ENCODE results near the gene HOXD1. TPM values are rescaled to one million over a fixed set of nuclear protein-coding genes. Genes with fewer than 3 reads are reported as not detected.

Gene HOXD1
- total RNA-seq, 1 experiment from 2014 or later: 0.18 TPM

- ChIA-PET POLR2A (no interaction called here), CTCF (no interaction called here)
- no peak overlapping the region for H3K27ac ChIP-seq (ENCODE audit: low read length)
- H3K9me3 ChIP-seq (ENCODE audit: control insufficient read depth, insufficient read depth, low read depth, low read length): no peaks in the 10 kb centered on the region
- H3K4me3 ChIP-seq (ENCODE audit: low read depth in 2 of 2, low read length in 2 of 2): no peak overlapping the region
- ATAC-seq: no peak
- H3K27me3 ChIP-seq (ENCODE audit: control insufficient read depth, insufficient read depth, low read length): no peaks in the 10 kb centered on the region
- in situ Hi-C loops (cut with HindIII; ENCODE audit: low pct_unique_long_range_greater_than_20kb, low sequenced_read_pairs): no loop called here
- H3K36me3 ChIP-seq (ENCODE audit: control insufficient read depth, insufficient read depth, low read length): no peaks in the 10 kb centered on the region
- H3K4me1 ChIP-seq (ENCODE audit: control insufficient read depth, insufficient read depth, low read length): no peaks in the 10 kb centered on the region
- DNase-seq (ENCODE audit: low read depth, low spot score): no peak
- intact Hi-C loops (cut with micrococcal nuclease; ENCODE audit: unreplicated experiment): no loop called here
- no TSS peak for BruUV-seq (replicated peaks)
- TF ChIP-seq SIN3A (IDR thresholded peaks at IDR 0.05; ENCODE audit: borderline replicate concordance, insufficient read depth, low read depth, low read length) (no peak), CTCF (IDR thresholded peaks at IDR 0.05) (no peak), TCF7L2 (IDR thresholded peaks at IDR 0.05; ENCODE audit: low read depth, low read length) (no peak), POLR2AphosphoS5 (IDR thresholded peaks at IDR 0.05; ENCODE audit: low read depth, low read length) (no peak), REST (IDR thresholded peaks at IDR 0.05; ENCODE audit: insufficient read depth in 1 of 2, low read depth in 2 of 2, low read length in 1 of 2) (no peak)
These were observed 17.0 kb upstream of the HOXD1 start for GRCh38 chr2:176171351-176172006.

- Histone ChIP-seq H3K4me1 (ENCODE audit: control insufficient read depth, insufficient read depth, low read length) (no peaks in the 10 kb centered on the region), H3K9me3 (ENCODE audit: control insufficient read depth, insufficient read depth, low read depth, low read length) (no peaks in the 10 kb centered on the region), H3K27ac (ENCODE audit: low read length) (no peak overlapping the region), H3K36me3 (ENCODE audit: control insufficient read depth, insufficient read depth, low read length) (no peaks in the 10 kb centered on the region), H3K4me3 (ENCODE audit: low read depth in 2 of 2, low read length in 2 of 2) (no peak overlapping the region), H3K27me3 (ENCODE audit: control insufficient read depth, insufficient read depth, low read length) (no peaks in the 10 kb centered on the region)
- in situ Hi-C loops (cut with HindIII; ENCODE audit: low pct_unique_long_range_greater_than_20kb, low sequenced_read_pairs): no loop called here
- DNase-seq (ENCODE audit: low read depth, low spot score) (no peak), ATAC-seq (no peak)
- no peak for TF ChIP-seq TCF7L2 (IDR thresholded peaks at IDR 0.05; ENCODE audit: low read depth, low read length)
- TF ChIP-seq CTCF (IDR thresholded peaks at IDR 0.05): no peak
- TF ChIP-seq REST (IDR thresholded peaks at IDR 0.05; ENCODE audit: insufficient read depth in 1 of 2, low read depth in 2 of 2, low read length in 1 of 2): no peak
- no peak for TF ChIP-seq SIN3A (IDR thresholded peaks at IDR 0.05; ENCODE audit: borderline replicate concordance, insufficient read depth, low read depth, low read length)
- no peak for TF ChIP-seq POLR2AphosphoS5 (IDR thresholded peaks at IDR 0.05; ENCODE audit: low read depth, low read length)
- intact Hi-C loops (cut with micrococcal nuclease; ENCODE audit: unreplicated experiment): no loop called here
- CTCF ChIA-PET: no interaction called here
- BruUV-seq (replicated peaks): no TSS peak
- POLR2A ChIA-PET: no interaction called here
These were observed 16.2 kb upstream of the HOXD1 start for GRCh38 chr2:176172007-176172894.
